IMR-90 (cell line): Measurements from ENCODE around the gene GNG7.

ENCODE experiments used
- BHLHE40 ChIP-seq: fragments of 150-350 bp; IDR thresholded peaks from 2 replicates; pipeline ENCODE4 v1.6.1; 2016; ENCODE audit warnings: mild to moderate bottlenecking, low read depth, low read length
- CHD1 ChIP-seq: IDR thresholded peaks from 2 replicates; pipeline ENCODE4 v1.6.1; 2012; ENCODE audit warnings: low read depth, low read length, improper control_type of control experiment
- FOS ChIP-seq: fragments of 150-350 bp; IDR thresholded peaks from 2 replicates; pipeline ENCODE4 v1.6.1; 2016; ENCODE audit warnings: low read depth, low read length
- MAFK ChIP-seq: IDR thresholded peaks from 2 replicates; pipeline ENCODE4 v1.6.1; 2012; ENCODE audit warnings: low read depth, low read length, improper control_type of control experiment
- NFE2L2 ChIP-seq: fragments of 150-350 bp; IDR thresholded peaks from 2 replicates; pipeline ENCODE4 v1.6.1; 2016; ENCODE audit warnings: low read depth, mild to moderate bottlenecking, low read length
- POLR2A ChIP-seq: IDR thresholded peaks from 2 replicates; pipeline ENCODE4 v1.6.1; 2012; ENCODE audit warnings: mild to moderate bottlenecking, low read depth, low read length
- RAD21 ChIP-seq: IDR thresholded peaks from 2 replicates; pipeline ENCODE4 v1.6.1; 2012; ENCODE audit warnings: low read length, improper control_type of control experiment
- RCOR1 ChIP-seq: IDR thresholded peaks from 2 replicates; pipeline ENCODE4 v1.6.1; 2012; ENCODE audit warnings: mild to moderate bottlenecking, low read length, improper control_type of control experiment; ENCODE audit not compliant: insufficient replicate concordance
- RFX5 ChIP-seq: IDR thresholded peaks from 2 replicates; pipeline ENCODE4 v1.8.0; 2012; ENCODE audit warnings: low read depth, mild to moderate bottlenecking, low read length, moderate library complexity
- SMC3 ChIP-seq: fragments of 150-350 bp; IDR thresholded peaks from 2 replicates; pipeline ENCODE4 v1.6.1; 2016; ENCODE audit warnings: low read depth, mild to moderate bottlenecking, antibody characterized with exemption, low read length, moderate library complexity
- TF ChIP-seq, protein P1 (sequence below): conservative IDR thresholded peaks from 2 replicates; pipeline ENCODE4 v1.5.1; 2012; ENCODE audit warnings: mild to moderate bottlenecking, low read depth, low read length, improper control_type of control experiment
- TF ChIP-seq, protein P2 (sequence below): fragments of 150-350 bp; IDR thresholded peaks from 2 replicates; pipeline ENCODE4 v1.6.1; 2017; ENCODE audit warnings: mild to moderate bottlenecking, antibody characterized with exemption, low read length, low read depth
- TF ChIP-seq, protein P3 (sequence below): fragments of 150-350 bp; IDR thresholded peaks from 2 replicates; pipeline ENCODE4 v1.6.1; 2016; ENCODE audit warnings: low read depth, mild to moderate bottlenecking, low read length, moderate library complexity, borderline replicate concordance

DNA sequence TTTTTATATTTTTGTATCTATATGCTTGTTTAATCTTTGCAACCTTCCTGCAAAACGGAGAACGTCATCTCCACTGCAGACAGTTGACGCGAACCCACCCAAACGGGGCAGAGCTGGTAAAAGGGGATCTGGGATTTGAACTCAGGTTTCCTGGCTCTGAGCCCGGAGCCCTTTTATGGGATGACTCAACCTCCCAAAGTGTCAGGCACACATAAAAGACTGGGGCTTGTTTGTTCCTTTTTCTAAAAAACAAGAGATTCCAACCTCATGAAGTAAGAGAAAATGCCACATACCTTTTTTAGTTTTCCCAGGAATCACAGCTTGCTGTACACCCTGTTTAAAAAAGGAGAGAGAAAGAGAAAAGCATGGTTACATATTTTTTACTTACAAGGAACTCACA lies 147.6 kb downstream of the GNG7 start:
- TF ChIP-seq, protein P1, sequence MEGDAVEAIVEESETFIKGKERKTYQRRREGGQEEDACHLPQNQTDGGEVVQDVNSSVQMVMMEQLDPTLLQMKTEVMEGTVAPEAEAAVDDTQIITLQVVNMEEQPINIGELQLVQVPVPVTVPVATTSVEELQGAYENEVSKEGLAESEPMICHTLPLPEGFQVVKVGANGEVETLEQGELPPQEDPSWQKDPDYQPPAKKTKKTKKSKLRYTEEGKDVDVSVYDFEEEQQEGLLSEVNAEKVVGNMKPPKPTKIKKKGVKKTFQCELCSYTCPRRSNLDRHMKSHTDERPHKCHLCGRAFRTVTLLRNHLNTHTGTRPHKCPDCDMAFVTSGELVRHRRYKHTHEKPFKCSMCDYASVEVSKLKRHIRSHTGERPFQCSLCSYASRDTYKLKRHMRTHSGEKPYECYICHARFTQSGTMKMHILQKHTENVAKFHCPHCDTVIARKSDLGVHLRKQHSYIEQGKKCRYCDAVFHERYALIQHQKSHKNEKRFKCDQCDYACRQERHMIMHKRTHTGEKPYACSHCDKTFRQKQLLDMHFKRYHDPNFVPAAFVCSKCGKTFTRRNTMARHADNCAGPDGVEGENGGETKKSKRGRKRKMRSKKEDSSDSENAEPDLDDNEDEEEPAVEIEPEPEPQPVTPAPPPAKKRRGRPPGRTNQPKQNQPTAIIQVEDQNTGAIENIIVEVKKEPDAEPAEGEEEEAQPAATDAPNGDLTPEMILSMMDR = no peak
- no peak for TF ChIP-seq SMC3
- no peak for TF ChIP-seq NFE2L2
- TF ChIP-seq POLR2A = no peak
- no peak for TF ChIP-seq RAD21
- no peak for TF ChIP-seq FOS
- no peak for TF ChIP-seq RFX5
- TF ChIP-seq MAFK = no peak
- TF ChIP-seq, protein P2, sequence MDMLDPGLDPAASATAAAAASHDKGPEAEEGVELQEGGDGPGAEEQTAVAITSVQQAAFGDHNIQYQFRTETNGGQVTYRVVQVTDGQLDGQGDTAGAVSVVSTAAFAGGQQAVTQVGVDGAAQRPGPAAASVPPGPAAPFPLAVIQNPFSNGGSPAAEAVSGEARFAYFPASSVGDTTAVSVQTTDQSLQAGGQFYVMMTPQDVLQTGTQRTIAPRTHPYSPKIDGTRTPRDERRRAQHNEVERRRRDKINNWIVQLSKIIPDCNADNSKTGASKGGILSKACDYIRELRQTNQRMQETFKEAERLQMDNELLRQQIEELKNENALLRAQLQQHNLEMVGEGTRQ = no peak
- TF ChIP-seq, protein P3, sequence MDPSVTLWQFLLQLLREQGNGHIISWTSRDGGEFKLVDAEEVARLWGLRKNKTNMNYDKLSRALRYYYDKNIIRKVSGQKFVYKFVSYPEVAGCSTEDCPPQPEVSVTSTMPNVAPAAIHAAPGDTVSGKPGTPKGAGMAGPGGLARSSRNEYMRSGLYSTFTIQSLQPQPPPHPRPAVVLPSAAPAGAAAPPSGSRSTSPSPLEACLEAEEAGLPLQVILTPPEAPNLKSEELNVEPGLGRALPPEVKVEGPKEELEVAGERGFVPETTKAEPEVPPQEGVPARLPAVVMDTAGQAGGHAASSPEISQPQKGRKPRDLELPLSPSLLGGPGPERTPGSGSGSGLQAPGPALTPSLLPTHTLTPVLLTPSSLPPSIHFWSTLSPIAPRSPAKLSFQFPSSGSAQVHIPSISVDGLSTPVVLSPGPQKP = no peak
- no peak for TF ChIP-seq CHD1
- TF ChIP-seq RCOR1 = no peak
- no peak for TF ChIP-seq BHLHE40
